GM18907 (cell line): ENCODE results near the gene ADGRE3.
"Not testable (repeated sequence)": the region's sequence is repeated elsewhere in the genome, so short reads cannot be mapped to it uniquely, and the experiment has no call there.

Source experiments
- ATAC-seq: cut with Tn5 transposase; IDR thresholded peaks from one replicate; pipeline ENCODE4 v1.9.1; 2021; ENCODE audit warnings: mild to moderate bottlenecking, moderate library complexity; ENCODE audit not compliant: unreplicated experiment

ADGRE3 gene

DNA sequence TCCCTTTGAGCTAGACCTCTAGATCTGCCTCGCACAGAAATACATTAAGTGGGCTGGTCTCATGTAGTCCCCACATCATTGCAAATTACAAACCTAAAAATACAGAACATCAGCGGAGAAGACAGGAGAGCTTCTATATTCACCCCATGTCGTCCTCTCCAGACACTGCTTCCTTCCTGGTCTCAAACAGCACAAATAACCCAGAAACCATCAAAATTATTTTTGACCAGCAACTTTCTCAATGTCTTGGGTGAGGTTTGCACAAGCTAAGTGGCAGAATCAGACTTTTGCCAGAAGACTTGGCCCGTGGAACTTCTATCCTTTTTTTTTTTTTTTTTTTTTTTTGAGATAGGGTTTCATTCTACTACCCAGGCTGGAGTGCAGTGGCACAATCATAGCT, 63.6 kb downstream of the ADGRE3 start:
- ATAC-seq, result no peak

DNA sequence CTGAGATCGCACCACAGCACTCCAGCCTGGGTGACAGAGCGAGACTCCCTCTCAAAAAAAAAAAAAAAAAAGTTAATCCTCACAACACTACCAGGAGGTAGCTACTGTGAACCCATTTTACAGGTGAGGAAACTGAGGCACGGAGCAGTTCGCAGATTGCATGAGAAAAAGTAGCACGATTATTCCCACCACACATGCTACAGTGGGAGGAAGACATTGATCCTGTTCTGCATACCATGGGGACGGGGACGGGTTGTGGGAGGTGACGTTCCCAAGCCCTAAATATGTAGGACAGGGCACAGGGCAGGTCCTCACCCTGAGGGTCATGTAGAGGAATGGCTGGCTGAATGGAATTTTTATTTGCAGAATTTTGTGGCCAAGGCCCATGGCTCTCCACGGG, 68.0 kb downstream of the ADGRE3 start:
- no peak for ATAC-seq

DNA sequence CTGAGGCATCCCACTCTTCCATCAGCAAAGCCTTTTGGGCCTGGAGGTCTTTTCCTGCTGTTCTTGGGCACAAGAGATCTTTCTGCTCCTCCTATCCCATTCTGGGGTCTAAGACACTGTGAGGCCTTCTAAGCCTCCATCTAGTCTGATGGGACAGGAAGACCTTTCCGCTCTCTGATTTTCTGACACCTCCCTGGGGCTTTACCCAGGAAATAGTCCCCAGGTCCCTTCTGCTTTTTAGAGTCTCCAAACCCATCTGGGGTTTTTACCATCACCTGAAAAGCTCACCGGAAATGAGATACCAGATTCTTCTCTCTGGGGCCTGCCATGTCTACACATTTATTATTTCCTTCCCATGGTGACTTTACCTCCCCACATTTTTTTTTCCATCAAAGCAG, 70.7 kb downstream of the ADGRE3 start:
- peak; percentile 80 for ATAC-seq

DNA sequence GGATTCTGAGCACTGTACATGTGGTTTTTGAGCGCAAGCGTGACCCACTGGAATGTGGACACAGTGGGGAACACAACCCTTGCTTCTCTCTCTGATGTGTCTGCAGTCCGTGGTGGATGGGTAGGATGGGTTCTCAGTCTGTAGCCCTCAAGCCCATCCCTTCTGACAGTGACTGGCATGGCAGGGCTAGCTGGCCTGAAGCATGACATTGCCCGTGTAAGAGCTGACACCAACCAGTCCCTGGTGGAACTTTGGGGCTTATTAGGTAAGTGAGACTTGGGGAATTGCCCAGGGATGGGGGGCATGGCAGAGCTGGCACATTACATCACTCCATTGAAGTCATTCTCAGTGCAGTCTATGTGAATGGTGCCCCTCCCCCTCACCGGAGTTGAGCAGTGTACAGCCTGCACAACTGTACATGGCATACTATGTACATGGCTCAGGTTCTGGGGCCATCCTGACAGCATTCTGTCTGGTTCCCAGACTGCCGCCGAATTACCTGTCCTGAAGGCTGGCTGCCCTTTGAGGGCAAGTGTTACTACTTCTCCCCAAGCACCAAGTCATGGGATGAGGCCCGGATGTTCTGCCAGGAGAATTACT, 75.0 kb downstream of the ADGRE3 start:
- no peak for ATAC-seq

DNA sequence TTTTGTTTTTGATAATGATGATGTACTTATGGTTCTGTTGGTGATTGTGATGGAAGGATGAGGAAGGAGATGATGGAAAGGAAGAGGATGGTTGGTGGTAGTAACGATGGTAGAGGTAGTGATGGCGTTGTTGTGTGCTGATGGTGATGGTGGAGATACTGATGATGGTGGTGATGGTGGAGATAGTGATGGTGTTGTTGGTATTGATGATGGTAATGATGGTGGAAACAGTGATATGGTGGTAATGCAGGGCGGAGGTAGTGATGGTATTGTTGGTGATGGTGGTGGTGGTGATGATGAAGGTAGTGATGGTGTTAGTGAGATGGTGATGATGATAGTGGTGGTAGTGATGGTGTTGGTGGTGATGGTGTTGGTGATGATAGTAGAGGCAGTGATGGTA, 79.1 kb downstream of the ADGRE3 start:
- ATAC-seq, result no peak

DNA sequence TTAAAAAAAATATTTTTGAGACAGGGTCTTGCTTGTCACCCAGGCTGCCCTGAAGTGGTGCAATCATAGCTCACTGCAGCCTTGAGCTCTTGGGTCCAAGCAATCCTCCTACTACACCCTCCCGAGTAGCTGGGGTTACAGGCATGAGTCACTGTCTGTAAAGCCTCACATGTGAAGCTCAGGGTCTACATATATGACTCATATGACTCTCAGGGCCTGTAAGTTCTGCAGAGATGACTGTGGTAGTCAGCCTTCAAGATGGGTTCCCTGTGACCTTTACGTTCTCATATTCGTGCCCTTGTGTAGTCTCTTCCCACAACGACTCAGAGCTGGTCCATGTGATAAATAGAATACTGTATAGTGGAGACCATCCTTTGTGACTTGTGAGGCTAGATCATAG, 85.2 kb downstream of the ADGRE3 start:
- ATAC-seq, result not testable (repeated sequence)

DNA sequence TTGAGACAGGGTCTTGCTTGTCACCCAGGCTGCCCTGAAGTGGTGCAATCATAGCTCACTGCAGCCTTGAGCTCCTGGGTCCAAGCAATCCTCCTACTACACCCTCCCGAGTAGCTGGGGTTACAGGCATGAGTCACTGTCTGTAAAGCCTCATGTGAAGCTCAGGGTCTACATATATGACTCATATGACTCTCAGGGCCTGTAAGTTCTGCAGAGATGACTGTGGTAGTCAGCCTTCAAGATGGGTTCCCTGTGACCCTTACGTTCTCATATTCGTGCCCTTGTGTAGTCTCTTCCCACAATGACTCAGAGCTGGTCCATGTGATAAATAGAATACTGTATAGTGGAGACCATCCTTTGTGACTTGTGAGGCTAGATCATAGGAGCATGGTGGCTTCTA, 89.5 kb downstream of the ADGRE3 start:
- ATAC-seq, result peak; percentile 61

DNA sequence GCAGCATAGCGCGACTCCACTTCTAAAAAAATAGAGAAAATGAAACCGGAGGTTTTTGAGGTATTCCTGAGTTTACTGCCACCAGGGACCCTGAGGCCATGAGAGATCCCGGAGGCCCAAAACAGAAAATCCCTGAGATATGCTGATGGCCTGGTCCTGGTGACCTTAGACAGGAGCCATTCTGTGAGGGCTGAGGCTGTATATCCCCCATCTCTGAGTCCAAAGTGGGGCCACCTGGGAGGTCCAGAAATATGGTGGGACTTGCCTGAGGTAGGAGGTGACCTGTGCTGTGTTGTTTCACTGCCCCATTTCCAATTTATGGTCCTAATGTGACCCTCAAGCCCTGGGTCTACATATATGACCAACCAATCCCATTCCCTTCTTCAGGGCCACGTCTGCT, 90.3 kb downstream of the ADGRE3 start:
- ATAC-seq, result not testable (repeated sequence)

DNA sequence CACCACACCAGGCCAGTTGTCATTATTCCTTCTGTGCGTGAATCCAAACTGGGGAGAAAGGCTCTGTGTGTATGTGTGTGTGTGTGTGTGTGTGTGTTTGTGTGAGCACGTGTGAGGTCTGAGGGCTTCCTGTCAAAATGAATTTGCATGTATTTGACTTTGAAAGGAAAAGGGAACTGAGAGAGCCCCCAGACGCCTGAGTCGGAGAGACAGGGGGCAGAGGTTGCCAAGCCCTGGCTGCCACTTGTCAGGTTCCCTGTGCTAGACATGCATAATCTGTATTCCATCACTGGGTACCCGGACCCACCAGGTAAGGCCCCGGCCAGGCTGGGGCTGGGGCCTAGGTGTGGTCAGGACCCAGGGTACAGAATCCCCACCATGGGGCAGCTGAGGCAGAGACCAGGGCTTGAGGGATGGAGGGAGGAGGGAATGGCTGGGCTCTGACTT, 91.7 kb downstream of the ADGRE3 start, which contains the start of gene CLEC17A:
Gene CLEC17A (plus strand): TSS at position 191 of the 447 bp plus-strand sequence. CDS start 77 bp downstream, at position 268.
- peak; percentile 41 for ATAC-seq

DNA sequence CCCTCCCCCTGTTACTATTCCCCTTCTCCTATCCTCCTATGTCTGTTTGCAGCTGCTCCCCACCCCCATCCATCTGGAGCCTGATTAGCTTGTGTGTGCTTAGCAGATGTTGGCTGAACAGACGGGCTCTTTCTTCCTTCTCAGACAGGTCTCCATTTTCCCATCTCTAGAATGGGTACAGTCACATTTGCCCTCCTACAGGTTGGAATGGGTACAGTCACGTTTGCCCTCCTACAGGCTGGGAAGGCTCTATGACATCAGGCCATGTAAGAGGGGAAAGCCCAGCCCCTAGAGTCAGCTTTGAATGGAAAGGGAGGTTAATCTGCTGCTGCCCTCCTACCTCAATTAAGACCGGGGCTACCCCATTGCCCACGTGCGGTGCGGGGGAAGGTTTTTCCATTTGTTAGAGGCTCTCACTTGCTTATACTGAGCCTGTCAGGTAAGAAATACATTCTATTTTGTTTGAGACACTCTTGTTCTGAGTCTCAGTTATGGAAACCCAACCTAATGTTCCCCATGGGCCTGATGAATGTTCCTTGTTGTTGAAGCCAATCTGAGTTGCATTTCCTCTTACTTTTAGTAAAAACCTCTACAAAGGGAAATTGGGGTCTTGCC, 93.9 kb downstream of the ADGRE3 start:
- ATAC-seq, result no peak

DNA sequence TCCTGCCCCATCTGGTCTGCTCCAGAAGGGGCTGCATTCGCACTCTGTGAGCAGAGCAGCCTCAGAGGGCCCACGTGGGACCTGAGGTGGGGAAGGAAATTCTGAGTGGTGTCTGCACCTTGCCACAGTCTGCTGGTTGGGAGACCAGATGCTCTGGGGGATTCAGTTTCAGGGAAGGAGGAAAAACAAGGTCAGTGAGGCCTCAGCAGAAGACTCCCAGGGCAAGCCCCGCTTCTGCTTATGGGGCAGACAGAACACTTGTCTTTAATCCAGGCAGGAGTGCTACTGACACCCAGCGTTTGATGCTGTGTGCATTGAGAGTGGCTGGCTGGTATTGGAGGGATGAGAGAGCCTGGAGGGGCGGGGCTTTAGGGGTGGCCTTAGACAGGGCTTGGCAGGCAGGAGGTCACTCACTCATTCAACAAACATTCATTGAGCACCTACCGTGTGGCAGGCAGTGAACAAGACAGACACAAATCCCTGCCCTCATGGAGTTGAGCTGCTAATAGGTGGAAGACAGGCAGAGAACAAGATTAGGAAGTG, 96.7 kb downstream of the ADGRE3 start:
- peak; percentile 41 for ATAC-seq

DNA sequence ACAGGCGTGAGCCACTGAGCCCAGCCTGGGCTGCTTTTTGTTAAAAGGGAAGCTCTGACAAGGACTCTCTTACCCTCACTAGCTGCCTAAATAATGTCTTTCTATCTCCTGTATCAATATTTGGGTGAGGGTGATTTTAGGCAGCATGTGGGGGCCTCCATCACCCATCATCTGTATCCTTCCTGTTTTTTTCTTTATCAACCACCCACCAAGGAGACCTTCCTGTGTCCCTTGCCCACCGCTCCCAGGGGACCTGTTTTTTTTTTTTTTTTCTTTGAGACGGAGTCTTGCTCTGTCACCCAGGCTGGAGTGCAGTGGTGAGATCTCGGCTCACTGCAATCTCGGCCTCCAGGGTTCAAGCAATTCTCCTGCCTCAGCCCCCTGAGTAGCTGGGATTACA, 97.4 kb downstream of the ADGRE3 start:
- ATAC-seq, result no peak

DNA sequence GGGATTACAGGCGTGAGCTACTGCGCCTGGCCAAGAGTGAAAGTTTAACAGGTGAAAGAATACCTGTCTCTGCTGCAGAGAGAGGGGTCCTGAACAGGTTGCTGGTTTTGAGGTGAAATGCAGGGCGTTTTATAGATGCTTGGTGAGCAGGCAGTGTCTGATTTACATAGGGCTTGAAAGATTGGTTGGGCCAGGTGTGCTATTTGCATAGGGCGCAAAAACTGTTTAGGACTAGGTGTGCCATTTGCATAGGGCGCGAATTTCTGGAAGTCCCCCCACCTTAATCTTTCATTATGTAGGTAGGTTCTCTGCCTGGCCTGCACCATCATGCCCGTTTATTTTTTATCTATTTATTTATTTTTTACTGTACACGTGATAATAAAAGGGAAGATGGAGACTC, 98.3 kb downstream of the ADGRE3 start:
- ATAC-seq, result no peak

DNA sequence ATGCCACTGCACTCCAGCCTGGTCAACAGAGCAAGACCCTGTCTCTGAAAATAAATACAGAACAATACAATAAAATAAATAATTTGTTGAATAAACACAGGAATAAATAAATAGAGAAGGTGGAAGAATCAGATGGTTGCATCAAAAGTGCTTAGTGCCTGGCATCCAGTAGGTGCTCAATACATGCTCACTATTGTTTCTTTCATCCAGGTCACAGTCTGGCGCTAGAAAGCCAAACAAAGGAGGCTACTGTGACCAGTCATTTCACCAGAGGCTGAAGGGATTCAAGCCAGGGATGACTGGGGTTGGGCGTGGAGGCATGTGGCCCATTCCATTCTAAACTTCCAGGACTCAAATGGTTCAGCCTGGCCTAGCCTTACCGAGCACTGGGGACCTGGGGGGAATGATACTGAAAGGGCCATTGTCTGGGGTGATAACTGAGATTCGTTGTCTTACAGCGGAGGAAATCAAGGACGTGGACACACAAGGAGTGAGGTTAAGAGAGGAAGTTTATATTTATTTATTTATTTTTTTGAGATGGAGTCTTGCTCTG, 99.1 kb downstream of the ADGRE3 start:
- ATAC-seq, result no peak

DNA sequence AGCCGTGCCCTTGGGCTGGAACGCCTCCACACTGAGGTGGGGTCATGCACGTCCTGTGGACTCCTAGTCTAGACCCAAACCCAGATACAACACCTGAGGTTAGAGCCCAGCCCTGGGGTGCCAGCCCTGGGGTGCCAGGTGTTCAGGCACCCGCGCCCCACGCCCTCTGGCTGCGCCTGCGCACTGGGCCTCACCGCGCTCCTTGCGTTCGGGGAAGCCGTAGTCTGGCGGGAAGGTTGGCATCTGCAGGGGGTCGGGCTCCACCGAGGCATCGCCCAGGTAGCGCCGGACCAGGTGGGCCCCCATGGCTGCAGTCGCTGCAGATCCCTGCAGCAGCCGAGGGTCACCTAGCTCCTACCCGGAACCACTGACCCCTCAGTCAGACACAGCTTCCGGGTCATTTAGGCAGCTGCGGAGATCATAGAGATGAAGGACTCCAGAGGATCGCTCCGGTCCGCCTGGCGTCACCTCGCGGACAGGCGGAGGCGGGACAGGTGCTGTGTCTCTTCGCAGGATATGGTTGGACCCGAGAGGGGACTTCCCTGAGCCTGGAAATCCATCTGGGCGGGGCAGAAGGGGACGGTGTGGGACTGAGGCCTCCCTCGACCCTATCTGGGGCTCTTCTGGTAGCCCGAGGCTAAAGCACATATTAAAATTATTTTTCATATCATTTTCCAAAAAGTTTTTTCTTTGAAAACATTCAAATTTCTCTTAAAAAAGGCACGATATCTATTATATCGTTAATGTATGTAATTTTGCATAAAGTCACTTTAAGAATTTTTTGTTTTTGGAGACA, 102.8 kb downstream of the ADGRE3 start, which contains the start of gene NDUFB7:
Gene NDUFB7 (minus strand): TSS at position 372 of the 796 bp plus-strand sequence. CDS start 66 bp downstream, at position 306.
- ATAC-seq, result peak; percentile 82

DNA sequence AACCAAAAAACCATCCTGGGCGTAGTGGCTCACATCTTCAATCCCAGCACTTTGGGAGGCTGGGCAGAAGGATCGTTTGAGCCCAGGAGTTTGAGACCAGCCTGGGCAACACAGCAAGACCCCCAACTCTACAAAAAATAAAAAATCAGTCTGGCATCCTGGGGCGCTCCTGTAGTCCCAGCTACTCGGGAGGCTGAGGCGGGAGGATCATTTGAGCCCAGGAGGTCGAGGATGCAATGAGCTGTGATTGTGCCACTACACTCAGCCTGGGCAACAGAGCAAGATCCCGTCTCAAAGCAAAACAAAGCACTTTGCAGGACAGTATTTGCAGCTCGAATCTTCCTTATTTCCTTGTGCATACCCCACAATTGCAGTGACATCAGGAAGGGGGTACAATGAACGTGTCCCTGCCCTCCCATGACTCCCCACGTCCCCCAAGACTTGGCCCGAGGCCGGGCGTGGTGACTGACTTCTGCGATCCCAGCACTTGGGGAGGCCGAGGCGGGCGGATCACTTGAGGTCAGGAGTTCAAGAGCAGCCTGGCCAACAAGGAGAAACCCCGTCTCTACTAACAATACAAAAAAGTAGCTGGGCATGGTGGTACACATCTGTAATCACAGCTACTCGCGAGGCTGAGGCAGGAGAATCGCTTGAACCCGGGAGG, 103.6 kb downstream of the ADGRE3 start:
- ATAC-seq, result no peak
